HG03175 (cell line): ENCODE data around the gene FAM222A.

Experiments
- ATAC-seq: cut with Tn5 transposase; IDR thresholded peaks from one replicate; pipeline ENCODE4 v1.9.1; 2021; ENCODE audit warnings: mild to moderate bottlenecking, moderate library complexity; ENCODE audit not compliant: unreplicated experiment

FAM222A gene

DNA sequence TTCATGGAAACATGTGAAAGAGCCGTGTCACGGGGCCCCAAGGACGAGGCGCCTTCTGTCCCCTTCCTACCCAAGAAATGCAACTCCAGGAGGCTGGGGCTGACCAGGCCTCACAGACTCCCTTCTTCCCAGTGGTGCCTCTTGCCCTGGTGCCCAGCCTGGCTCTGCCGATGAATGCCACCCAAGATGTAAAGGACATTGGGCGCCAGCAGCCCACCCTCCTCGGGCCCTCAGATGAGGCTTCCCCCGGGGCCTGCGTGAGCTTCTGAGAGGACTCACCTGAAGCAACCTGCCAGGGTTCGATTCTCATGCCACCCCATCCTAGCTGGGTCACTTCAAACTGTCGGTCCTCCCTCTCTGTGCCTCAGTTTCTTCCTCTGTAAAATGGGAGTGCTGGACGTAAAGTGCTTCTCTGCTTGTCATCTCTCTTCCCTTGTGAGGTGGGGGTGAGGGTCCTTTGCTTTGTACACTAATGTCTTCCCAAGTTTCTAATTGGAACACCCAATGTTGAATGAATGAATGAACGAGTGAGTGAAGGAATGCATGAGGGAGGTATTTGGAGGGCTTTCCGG lies 10.8 kb downstream of the FAM222A start:
- no peak for ATAC-seq

- ATAC-seq, result no peak
Measured at GRCh38 chr12:109725321-109726105, 11.9 kb downstream of the FAM222A start.

DNA sequence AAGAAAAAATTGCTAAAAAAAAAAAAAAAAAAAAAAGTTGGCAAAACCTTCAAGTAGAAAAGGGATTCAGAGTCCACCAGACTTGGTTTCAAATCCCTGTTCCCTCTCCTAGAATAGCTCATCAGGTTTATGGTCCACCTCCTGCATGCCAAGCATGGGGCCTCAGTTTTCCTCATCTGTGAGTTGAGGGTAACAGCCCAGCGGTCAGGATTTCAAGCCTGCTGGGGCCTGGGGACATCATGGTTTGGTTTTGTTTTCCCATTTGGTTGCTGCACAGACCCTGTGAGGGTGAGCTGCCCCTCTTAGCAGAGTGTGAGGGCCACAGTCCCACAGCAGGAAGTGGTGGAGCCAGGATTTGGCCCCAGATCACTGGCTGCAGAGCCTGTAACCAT lies 12.5 kb downstream of the FAM222A start:
- ATAC-seq, result no peak

- no peak for ATAC-seq
Measured at GRCh38 chr12:109726511-109727038, 12.9 kb downstream of the FAM222A start.

DNA sequence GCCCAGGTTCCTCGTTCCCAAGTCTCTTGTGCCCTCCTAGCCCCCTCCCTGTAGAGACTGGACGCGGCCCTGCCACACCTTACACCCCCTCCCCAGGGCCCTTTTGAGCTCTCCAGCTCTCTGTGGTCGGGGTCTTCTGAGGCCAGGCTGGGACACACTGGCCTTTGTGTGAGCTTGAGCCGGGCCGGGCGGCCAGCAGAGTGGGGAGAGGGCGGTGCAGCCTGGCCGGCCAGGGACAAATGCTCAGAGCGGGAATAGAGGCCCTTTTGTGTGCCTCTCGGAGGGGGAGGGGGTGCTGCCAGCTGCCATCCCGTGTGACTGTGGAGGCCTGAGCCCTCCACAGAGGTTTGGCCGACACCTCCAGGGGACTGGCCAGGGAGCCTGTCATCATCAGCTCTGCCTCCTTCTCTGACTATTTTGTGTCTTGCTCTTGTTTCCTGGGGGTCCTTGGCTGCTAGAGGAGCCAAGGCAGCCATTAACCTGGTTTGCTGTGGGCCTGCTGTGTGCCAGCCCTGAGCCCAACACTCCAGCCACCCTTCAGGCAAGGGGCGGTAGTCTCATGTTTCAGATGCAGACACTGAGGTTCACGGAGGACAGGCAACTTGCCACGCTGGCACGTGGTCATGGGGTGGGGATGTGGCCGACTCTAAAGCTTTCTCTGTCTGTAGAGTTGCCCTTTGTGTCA lies 13.6 kb downstream of the FAM222A start:
- ATAC-seq, result no peak

DNA sequence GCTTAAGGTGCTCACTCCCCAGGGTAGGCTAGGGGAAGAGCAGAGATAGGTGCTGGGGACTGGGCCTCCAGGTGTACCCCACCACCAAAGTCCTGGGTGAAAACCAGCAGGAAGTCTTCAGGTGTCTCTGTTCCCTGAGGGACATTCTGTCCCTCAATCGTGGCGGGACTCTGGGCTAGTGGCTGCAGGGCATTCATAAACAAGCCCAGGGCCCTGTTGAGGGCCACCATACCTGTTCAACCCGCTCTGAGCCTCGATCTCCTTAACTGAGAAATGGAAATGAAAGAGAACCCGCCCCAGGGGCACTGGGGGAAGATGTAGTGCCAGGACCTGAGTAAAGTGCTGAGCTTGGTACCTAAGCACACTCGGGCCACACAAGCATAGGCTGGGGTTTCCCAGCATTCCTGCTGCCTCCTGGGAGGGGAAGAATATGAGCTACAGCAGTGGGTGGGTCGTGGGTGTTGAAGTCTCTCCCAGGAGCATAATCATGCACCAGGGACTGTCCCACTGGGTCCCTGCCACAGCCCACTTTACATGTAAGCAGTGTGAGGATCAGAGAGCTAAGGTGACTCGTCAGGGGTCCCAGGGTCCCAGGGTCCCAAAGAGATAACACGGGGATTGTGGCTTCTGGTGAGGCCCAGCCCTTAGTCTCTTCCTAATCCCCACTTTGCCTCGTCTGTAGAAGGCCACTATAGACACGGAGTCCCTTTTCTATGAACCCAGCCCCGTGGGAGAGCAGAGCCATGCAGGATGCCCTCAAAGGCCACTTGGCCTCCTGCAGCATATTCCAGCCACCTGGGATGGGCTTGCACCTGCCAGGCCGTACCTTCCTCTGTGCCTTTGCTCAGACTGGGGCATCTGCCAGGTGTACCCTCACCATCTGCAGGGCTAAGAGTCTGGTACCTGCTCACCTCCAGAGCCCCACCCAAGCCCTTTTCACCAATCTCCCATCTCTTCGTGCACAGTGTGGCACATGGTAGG lies 14.4 kb downstream of the FAM222A start:
- no peak for ATAC-seq

DNA sequence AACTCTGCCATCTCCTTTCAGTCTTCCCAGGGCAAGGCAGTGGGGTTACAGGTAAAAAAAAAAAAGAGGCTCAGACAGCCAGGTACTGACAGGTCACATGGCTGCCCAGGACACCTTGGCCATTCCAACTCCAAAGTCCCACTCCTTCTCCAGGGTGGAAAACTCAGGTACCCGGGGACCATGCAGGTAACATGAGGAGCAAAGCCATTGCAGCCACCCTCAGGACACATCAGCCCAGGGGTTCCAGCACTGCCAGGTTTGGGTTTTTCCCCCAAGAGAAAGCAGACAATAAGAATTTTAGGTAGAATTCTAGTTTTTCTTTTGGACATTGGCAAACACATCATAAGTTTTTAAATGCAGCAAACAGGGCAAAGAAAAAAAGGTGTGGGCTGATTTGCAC lies 15.3 kb downstream of the FAM222A start:
- ATAC-seq, result no peak

DNA sequence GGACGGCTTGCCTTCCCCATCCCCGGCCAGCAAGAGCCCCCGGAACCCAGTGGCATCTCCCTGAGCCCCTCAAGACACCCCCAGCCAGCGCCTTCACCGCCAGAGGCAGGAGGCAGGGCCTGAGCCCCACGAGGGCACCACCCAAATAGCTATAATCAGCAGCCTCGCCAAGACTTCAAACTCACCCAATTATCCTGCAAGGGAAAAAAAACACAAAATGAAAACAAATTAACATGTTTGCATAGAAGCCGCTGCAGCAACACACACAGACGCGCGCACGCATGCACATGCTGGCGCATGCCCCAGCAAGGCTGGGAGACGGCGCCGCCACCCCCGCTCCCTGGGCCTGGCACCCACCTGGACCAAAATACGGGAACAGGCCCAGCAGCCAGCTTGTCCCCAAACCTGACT lies 15.8 kb downstream of the FAM222A start:
- no peak for ATAC-seq

DNA sequence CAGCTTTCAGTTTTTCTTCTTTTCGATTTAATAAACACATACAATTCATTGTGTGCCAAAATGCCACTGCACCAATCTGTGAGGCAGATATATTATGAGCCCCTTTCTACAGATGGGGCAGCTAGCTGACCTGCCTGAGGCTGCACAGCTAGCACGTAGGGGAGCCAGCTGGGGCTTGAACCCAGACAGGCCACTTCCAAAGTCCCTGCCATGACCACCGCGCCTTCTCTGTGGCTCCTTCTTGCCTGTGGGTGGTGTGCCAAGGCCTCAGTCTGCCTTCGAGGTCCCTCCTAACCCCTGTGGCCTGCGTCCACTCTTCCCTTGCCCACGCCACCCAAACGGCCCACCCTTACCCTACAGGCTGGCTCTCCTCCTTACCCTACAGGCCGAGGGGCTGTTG lies 16.2 kb downstream of the FAM222A start:
- no peak for ATAC-seq

DNA sequence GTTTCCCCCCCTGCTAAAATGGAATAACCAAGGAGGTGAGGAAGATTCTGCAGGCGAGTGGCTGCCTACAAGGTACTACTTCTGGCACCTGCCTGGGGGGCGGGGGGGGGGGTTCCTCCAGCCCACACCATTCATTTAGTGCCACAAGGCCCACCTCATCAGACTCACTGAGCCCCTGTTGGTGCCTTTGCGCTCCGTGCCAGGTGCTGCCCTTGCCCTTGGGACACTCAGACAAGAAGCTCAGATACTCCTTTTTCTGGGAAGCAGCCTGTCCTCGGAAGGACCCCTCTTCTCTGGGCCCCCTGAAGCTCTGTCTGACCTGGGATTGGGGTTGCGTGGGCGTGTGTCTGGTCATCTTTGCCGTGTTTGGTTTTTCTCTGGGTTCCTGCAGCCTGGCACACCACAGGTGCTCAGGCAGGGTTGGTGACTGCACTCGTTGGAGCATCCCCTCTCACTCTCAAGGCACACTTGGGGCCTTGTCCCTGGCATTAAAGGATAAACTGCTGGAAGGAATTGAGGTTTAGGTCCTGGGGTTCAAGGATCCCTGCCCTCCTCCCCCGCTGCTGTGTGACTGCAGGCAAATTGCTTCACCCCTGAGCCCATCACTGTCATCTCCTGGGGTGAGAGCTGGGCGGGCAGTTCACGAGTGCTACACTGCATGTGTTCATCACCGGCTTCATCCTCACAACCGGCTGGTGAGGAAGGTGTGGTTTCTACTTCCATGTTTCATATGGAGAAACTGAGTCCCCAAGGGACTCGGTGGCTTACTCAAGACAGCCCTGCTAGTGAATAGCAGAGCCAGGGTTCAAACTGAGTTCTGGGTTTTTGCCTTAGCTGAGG lies 16.9 kb downstream of the FAM222A start:
- ATAC-seq, result no peak

GRCh38 chr12:109731231-109731731 lies 17.7 kb downstream of the FAM222A start:
- ATAC-seq, result no peak

DNA sequence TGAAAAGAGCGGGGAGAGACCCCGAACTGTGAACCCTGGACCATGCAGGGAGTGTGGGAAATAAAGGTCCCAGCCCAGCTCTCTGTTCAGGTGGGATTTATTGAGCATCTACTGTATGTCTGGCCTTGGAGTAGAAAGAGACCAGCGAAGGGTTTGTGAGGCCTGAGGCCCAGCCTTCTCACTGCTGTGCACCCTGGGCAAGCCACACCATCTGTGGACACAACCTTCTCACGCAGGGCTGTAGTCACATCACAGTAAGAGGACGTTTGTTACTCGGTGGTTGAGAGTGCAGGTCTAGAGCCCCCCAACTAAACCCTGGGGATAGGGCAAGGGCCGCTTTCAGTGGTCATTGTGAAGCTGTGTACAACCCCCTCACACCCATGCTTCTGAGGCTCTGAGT lies 18.2 kb downstream of the FAM222A start:
- ATAC-seq, result no peak

DNA sequence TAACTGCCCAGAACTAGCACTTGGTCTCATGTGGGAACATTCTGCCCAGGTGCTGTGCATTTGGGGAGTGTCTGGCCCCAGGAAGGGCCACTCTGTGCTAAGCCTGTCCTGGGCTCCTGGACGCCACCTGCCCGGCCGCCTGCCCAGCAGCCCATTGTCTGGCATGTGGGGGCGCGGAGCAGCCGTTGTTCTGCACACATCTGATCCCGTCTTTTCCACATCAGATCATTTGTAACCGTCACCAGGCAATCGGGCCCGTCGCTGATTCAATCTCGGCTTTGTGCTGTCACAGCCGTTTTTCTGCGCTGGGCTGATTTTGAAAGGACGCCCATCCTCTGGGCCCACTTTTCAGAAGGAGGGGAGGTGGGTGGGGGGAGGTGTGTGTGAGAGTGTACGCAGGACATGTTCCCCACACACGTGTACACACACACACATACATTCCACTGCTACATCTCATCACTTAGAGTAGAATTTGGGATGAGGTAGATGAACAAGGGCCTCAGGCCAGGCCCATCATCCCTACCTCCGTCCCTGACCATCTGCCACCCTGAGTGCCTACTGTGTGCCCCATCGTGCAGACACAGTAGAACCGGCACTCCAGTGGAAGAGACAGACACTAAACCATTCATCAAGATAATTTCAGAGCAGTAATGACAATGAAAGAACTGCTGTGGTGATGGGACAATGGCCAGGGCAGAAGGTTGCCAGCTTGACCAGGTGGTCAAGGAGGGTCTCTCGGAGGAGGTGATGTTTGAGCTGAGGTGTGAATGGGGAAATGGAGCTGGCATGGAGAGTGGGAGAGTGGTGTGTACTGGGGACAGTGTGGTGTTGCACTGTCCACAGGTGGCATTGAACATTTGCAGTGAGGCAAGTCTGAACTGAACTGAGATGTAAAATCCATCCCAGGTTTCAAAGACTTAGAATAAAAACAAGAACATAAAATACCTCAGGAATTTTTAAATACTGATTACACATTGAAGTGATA lies 19.0 kb downstream of the FAM222A start:
- no peak for ATAC-seq

DNA sequence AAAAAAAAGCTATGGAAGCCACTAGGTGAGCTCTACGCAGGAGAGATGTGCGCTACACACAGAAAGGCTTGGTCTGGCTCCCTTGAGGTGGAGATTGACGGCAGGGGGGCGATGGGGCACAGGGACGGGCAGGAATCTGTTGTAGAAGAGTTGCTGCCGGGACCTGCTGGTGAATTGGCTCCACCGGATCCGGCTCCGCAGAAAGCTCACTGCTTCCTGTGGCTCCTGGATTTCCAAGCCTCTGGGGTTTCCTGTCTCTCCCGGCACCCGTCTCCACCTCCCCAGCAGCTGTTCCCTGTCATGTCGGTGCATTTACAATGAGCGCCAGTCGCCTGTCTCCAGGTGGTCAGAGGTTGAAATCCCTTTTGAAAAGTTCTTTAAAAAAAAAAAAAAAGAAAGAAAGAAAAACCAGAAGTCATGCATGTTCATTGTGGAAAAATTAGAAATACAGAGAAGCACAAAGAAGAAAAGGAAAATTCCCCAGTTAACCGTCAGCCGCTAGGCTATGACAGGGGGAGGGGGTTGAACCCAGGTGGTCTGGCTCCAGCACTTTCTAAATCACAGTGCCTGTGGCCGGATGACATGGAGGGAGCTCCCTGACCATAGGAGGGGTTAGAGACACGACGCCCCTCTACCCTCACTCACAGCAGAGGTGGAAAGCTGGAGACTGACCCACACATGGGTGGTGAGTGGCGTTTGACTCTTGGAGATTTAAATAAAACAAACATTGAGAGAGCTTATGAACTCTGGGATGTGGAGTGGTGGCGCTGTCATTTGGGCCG lies 20.8 kb downstream of the FAM222A start:
- no peak for ATAC-seq

DNA sequence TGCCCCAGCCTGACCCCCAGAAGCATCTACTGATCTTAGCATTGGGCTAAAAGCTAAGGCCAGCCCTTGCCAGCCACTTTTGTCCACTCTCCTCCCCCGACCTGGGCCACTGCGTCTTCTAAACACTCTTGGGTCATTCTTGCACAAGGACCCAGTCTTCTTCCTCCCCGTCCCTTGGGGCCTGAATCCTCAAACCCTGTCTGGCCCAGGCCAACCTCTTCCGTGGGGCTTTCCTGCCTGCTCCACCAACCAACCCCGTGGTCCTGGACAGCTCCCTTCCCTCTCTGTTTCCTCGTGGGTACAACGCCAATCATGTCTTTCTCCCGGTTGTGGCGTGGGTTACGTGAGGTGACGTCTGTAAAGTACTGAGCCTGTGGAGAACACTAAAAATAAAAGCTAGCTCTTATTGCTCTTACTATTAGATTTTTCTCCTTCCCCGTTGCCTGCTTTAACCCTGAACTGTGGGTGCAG lies 21.5 kb downstream of the FAM222A start:
- ATAC-seq, result no peak

- no peak for ATAC-seq
Measured at GRCh38 chr12:109735825-109736551, 22.4 kb downstream of the FAM222A start.

GRCh38 chr12:109736552-109737108 lies 23.0 kb downstream of the FAM222A start:
- no peak for ATAC-seq
